Measurements from ENCODE around the gene SYNC.

The SYNC gene

GRCh38 chr1:32696041-32696440 is 6.5 kb downstream of the SYNC start:
- Histone ChIP-seq H3K4me1 (ENCODE audit: low read length) (no peaks in the 10 kb centered on the region), H4K20me1 (ENCODE audit: insufficient read depth, low read length) (no peaks in the 10 kb centered on the region), H3K9ac (ENCODE audit: low read length) (no peak overlapping the region), H3K27me3 (ENCODE audit: low read depth, low read length) (no peaks in the 10 kb centered on the region), H3K27ac (ENCODE audit: low read length) (no peak overlapping the region), H3K4me2 (ENCODE audit: low read length) (no peak overlapping the region), H3K4me3 (ENCODE audit: low read length) (no peak overlapping the region), H3K36me3 (replicated peaks; ENCODE audit: low read depth, low read length) (no peaks in the 10 kb centered on the region), H2AFZ (ENCODE audit: low read depth, low read length) (no peak overlapping the region), H3K79me2 (ENCODE audit: low read length) (no peaks in the 10 kb centered on the region), H3K9me3 (ENCODE audit: insufficient read depth, low read length) (no peaks in the 10 kb centered on the region)
- TF ChIP-seq, protein P1, sequence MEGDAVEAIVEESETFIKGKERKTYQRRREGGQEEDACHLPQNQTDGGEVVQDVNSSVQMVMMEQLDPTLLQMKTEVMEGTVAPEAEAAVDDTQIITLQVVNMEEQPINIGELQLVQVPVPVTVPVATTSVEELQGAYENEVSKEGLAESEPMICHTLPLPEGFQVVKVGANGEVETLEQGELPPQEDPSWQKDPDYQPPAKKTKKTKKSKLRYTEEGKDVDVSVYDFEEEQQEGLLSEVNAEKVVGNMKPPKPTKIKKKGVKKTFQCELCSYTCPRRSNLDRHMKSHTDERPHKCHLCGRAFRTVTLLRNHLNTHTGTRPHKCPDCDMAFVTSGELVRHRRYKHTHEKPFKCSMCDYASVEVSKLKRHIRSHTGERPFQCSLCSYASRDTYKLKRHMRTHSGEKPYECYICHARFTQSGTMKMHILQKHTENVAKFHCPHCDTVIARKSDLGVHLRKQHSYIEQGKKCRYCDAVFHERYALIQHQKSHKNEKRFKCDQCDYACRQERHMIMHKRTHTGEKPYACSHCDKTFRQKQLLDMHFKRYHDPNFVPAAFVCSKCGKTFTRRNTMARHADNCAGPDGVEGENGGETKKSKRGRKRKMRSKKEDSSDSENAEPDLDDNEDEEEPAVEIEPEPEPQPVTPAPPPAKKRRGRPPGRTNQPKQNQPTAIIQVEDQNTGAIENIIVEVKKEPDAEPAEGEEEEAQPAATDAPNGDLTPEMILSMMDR (IDR thresholded peaks at IDR 0.05; ENCODE audit: low read depth, low read length) = no peak
- no peak for TF ChIP-seq EZH2phosphoT487 (IDR thresholded peaks at IDR 0.05; ENCODE audit: low read depth)

GRCh38 chr1:32695098-32695904 is 7.3 kb downstream of the SYNC start:
- TF ChIP-seq, protein P1 (IDR thresholded peaks at IDR 0.05; ENCODE audit: low read depth, low read length) = no peak
- no peak for TF ChIP-seq EZH2phosphoT487 (IDR thresholded peaks at IDR 0.05; ENCODE audit: low read depth)
- no peak overlapping the region for H3K4me3 ChIP-seq (ENCODE audit: low read length)
- no peak overlapping the region for H3K4me2 ChIP-seq (ENCODE audit: low read length)
- H3K9me3 ChIP-seq (ENCODE audit: insufficient read depth, low read length) = no peaks in the 10 kb centered on the region
- no peaks in the 10 kb centered on the region for H3K79me2 ChIP-seq (ENCODE audit: low read length)
- no peaks in the 10 kb centered on the region for H3K27me3 ChIP-seq (ENCODE audit: low read depth, low read length)
- H3K4me1 ChIP-seq (ENCODE audit: low read length) = no peaks in the 10 kb centered on the region
- no peak overlapping the region for H2AFZ ChIP-seq (ENCODE audit: low read depth, low read length)
- H3K27ac ChIP-seq (ENCODE audit: low read length) = no peak overlapping the region
- no peaks in the 10 kb centered on the region for H4K20me1 ChIP-seq (ENCODE audit: insufficient read depth, low read length)
- no peaks in the 10 kb centered on the region for H3K36me3 ChIP-seq (replicated peaks; ENCODE audit: low read depth, low read length)
- H3K9ac ChIP-seq (ENCODE audit: low read length) = no peak overlapping the region

- Histone ChIP-seq H3K36me3 (replicated peaks; ENCODE audit: low read depth, low read length) (no peaks in the 10 kb centered on the region), H3K9me3 (ENCODE audit: insufficient read depth, low read length) (no peaks in the 10 kb centered on the region), H3K27ac (ENCODE audit: low read length) (no peak overlapping the region), H3K4me1 (ENCODE audit: low read length) (no peaks in the 10 kb centered on the region), H3K4me2 (ENCODE audit: low read length) (no peak overlapping the region), H4K20me1 (ENCODE audit: insufficient read depth, low read length) (no peaks in the 10 kb centered on the region), H3K4me3 (ENCODE audit: low read length) (no peak overlapping the region), H3K79me2 (ENCODE audit: low read length) (no peaks in the 10 kb centered on the region), H3K9ac (ENCODE audit: low read length) (no peak overlapping the region), H2AFZ (ENCODE audit: low read depth, low read length) (no peak overlapping the region), H3K27me3 (ENCODE audit: low read depth, low read length) (no peaks in the 10 kb centered on the region)
- TF ChIP-seq, protein P1 (IDR thresholded peaks at IDR 0.05; ENCODE audit: low read depth, low read length) = no peak
- no peak for TF ChIP-seq EZH2phosphoT487 (IDR thresholded peaks at IDR 0.05; ENCODE audit: low read depth)
Observed at GRCh38 chr1:32693455-32694174, 9.0 kb downstream of the SYNC start.

DNA sequence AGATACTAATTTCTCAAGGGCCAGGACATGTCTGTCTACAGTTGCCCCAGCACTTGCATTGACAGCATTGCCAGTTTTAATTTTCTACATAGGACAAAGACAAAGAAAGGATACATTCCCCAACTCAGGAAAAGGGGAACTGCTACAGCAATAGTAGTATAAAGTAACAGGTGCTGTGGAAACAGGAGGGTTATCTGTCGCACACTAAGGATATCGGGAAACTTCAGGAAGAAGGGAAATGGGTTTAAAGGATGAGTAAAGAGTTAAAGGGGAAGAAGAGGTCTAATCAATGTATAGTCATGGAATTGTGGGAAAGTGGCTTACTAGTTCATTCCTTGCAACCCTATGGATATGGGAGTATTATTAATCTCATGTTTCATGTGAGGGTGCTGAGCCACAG is 16.2 kb downstream of the SYNC start:
- Histone ChIP-seq H2AFZ (ENCODE audit: low read depth, low read length) (no peak overlapping the region), H3K4me1 (ENCODE audit: low read length) (no peaks in the 10 kb centered on the region), H3K4me2 (ENCODE audit: low read length) (no peak overlapping the region), H3K27me3 (ENCODE audit: low read depth, low read length) (no peaks in the 10 kb centered on the region), H3K9ac (ENCODE audit: low read length) (no peak overlapping the region), H3K9me3 (ENCODE audit: insufficient read depth, low read length) (no peaks in the 10 kb centered on the region), H3K36me3 (replicated peaks; ENCODE audit: low read depth, low read length) (peaks cover 24% of the 10 kb centered on the region), H4K20me1 (ENCODE audit: insufficient read depth, low read length) (no peaks in the 10 kb centered on the region), H3K79me2 (ENCODE audit: low read length) (no peaks in the 10 kb centered on the region), H3K27ac (ENCODE audit: low read length) (no peak overlapping the region), H3K4me3 (ENCODE audit: low read length) (no peak overlapping the region)
- TF ChIP-seq EZH2phosphoT487 (IDR thresholded peaks at IDR 0.05; ENCODE audit: low read depth) = no peak
- TF ChIP-seq, protein P1 (IDR thresholded peaks at IDR 0.05; ENCODE audit: low read depth, low read length) = no peak

All from OCI-LY3 (cell line).